ENCODE data around the gene PIGN. TPM values are rescaled to one million over a fixed set of nuclear protein-coding genes. Genes with fewer than 3 reads are reported as not detected.

The PIGN gene
- total RNA-seq, 1 experiment from 2014 or later, result 22.8 TPM

GRCh38 chr18:62101321-62101721 lies 85.5 kb downstream of the PIGN start:
- ChIA-PET POLR2A (no interaction called here), CTCF (no interaction called here)

GRCh38 chr18:62098960-62099359 lies 87.9 kb downstream of the PIGN start:
- no peaks in the 10 kb centered on the region for H3K9me3 Mint-ChIP-seq (ENCODE audit: unreplicated experiment)
- CTCF ChIA-PET, result no interaction called here
- no peaks in the 10 kb centered on the region for H3K36me3 ChIP-seq (ENCODE audit: control insufficient read depth, insufficient read depth, low read length)
- H3K9me3 ChIP-seq, result no peaks in the 10 kb centered on the region
- H3K27ac Mint-ChIP-seq (ENCODE audit: unreplicated experiment), result no peak overlapping the region
- TF ChIP-seq CTCF (IDR thresholded peaks at IDR 0.05; ENCODE audit: insufficient read depth in 1 of 2, low read depth in 1 of 2, low read length in 1 of 2, severe bottlenecking in 1 of 2, unreplicated experiment in 1 of 2), result no peak
- no peaks in the 10 kb centered on the region for H3K27me3 Mint-ChIP-seq (ENCODE audit: insufficient read depth, unreplicated experiment)
- intact Hi-C loops (cut with micrococcal nuclease; ENCODE audit: unreplicated experiment), result no loop called here
- POLR2A ChIA-PET, result no interaction called here
- no peak overlapping the region for H3K4me3 Mint-ChIP-seq (ENCODE audit: unreplicated experiment)
- DNase-seq, result no peak
- no peak overlapping the region for H3K4me3 ChIP-seq (ENCODE audit: low read depth, low read length)
- BruUV-seq (replicated peaks), result no TSS peak
- no peaks in the 10 kb centered on the region for H3K27me3 ChIP-seq (replicated peaks; ENCODE audit: control insufficient read depth, insufficient read depth, low read length)
- no peaks in the 10 kb centered on the region for H3K4me1 ChIP-seq
- no peaks in the 10 kb centered on the region for H3K4me1 Mint-ChIP-seq (ENCODE audit: low read depth, unreplicated experiment)
- H3K36me3 Mint-ChIP-seq (ENCODE audit: insufficient read depth, unreplicated experiment), result peaks cover 6% of the 10 kb centered on the region

More at GRCh38 chr18:62101321-62101721, 85.5 kb downstream of the PIGN start:
- Mint-ChIP-seq H3K36me3 (ENCODE audit: insufficient read depth, unreplicated experiment) (no peaks in the 10 kb centered on the region), H3K9me3 (ENCODE audit: unreplicated experiment) (no peaks in the 10 kb centered on the region), H3K4me1 (ENCODE audit: low read depth, unreplicated experiment) (no peaks in the 10 kb centered on the region), H3K27ac (ENCODE audit: unreplicated experiment) (no peak overlapping the region), H3K4me3 (ENCODE audit: unreplicated experiment) (no peak overlapping the region), H3K27me3 (ENCODE audit: insufficient read depth, unreplicated experiment) (no peaks in the 10 kb centered on the region)
- BruUV-seq (replicated peaks), result no TSS peak
- no peak overlapping the region for H3K4me3 ChIP-seq (ENCODE audit: low read depth, low read length)
- H3K27me3 ChIP-seq (replicated peaks; ENCODE audit: control insufficient read depth, insufficient read depth, low read length), result no peaks in the 10 kb centered on the region
- no peak for DNase-seq
- H3K36me3 ChIP-seq (ENCODE audit: control insufficient read depth, insufficient read depth, low read length), result no peaks in the 10 kb centered on the region
- H3K4me1 ChIP-seq, result no peaks in the 10 kb centered on the region
- TF ChIP-seq CTCF (IDR thresholded peaks at IDR 0.05; ENCODE audit: insufficient read depth in 1 of 2, low read depth in 1 of 2, low read length in 1 of 2, severe bottlenecking in 1 of 2, unreplicated experiment in 1 of 2), result no peak
- intact Hi-C loops (cut with micrococcal nuclease; ENCODE audit: unreplicated experiment), result no loop called here
- no peaks in the 10 kb centered on the region for H3K9me3 ChIP-seq

- CTCF ChIA-PET, result no interaction called here
- no peak overlapping the region for H3K4me3 ChIP-seq (ENCODE audit: low read depth, low read length)
- POLR2A ChIA-PET, result no interaction called here
- DNase-seq, result no peak
- H3K4me1 ChIP-seq, result no peaks in the 10 kb centered on the region
- H3K4me3 Mint-ChIP-seq (ENCODE audit: unreplicated experiment), result no peak overlapping the region
- H3K27me3 ChIP-seq (replicated peaks; ENCODE audit: control insufficient read depth, insufficient read depth, low read length), result no peaks in the 10 kb centered on the region
- no peaks in the 10 kb centered on the region for H3K36me3 ChIP-seq (ENCODE audit: control insufficient read depth, insufficient read depth, low read length)
- peaks cover 6% of the 10 kb centered on the region for H3K36me3 Mint-ChIP-seq (ENCODE audit: insufficient read depth, unreplicated experiment)
- no peaks in the 10 kb centered on the region for H3K27me3 Mint-ChIP-seq (ENCODE audit: insufficient read depth, unreplicated experiment)
- no peaks in the 10 kb centered on the region for H3K4me1 Mint-ChIP-seq (ENCODE audit: low read depth, unreplicated experiment)
- H3K9me3 Mint-ChIP-seq (ENCODE audit: unreplicated experiment), result no peaks in the 10 kb centered on the region
- intact Hi-C loops (cut with micrococcal nuclease; ENCODE audit: unreplicated experiment), result no loop called here
- H3K9me3 ChIP-seq, result no peaks in the 10 kb centered on the region
- no peak overlapping the region for H3K27ac Mint-ChIP-seq (ENCODE audit: unreplicated experiment)
- BruUV-seq (replicated peaks), result no TSS peak
- no peak for TF ChIP-seq CTCF (IDR thresholded peaks at IDR 0.05; ENCODE audit: insufficient read depth in 1 of 2, low read depth in 1 of 2, low read length in 1 of 2, severe bottlenecking in 1 of 2, unreplicated experiment in 1 of 2)
Observed at GRCh38 chr18:62097698-62098097, 89.2 kb downstream of the PIGN start.
